AG09319 (cell line): ENCODE data around the gene PITPNC1.

Source experiments
- DNase-seq: peaks from one replicate; pipeline ENCODE4 v3.0.0-alpha.2; 2010; ENCODE audit warnings: low read depth; ENCODE audit errors: extremely low read depth
- CTCF ChIP-seq: IDR thresholded peaks from 2 replicates; pipeline ENCODE4 v1.5.1; 2011; ENCODE audit warnings: low read depth, mild to moderate bottlenecking, inconsistent platforms, low read length, moderate library complexity

PITPNC1 gene

DNA sequence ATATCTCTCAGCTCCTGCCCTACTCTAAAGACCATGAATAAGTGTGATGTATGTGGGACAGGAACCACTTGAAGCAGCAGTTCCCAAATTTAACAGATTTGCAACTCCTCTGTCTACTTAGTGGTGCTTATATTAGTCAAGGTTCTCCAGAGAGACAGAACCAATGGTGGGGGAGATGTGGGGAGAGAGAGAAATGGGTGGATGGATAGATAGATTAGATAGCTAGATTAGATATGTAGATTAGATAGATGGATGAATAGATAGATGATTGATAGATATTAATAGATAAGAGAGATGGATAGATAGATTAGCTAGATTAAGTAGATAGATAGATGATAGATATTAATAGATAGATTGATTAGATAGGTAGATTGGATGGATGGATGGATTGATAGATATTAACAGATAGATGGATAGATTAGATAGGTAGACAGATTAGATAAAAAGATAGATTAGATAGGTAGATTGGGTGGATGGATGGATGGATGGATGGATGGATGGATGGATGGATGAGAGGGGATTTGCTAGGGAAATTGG, 186.7 kb downstream of the PITPNC1 start:
- TF ChIP-seq CTCF, result no peak
- DNase-seq, result no peak

- TF ChIP-seq CTCF, result no peak
- no peak for DNase-seq
Measured at GRCh38 chr17:67565068-67565467, 188.0 kb downstream of the PITPNC1 start.

DNA sequence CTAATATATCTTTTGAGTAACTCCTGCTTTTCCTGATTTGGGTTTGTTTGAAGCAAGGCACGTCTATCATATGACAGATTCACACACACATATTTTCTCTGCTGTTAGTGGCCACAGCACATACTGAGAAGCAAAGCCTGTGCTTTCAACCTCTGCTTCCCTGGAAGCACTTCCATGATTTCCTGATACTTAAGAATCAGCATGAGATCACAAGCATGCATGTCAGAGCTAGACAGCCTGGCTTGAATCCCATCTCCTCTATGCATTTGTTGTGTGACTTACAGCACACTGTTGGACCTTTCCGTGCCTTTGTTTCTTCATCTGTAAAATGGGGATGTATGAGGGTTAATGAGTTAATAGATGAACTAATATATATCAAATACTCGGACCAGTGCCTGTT, 189.6 kb downstream of the PITPNC1 start:
- TF ChIP-seq CTCF, result no peak

GRCh38 chr17:67569015-67569451, 192.0 kb downstream of the PITPNC1 start:
- no peak for TF ChIP-seq CTCF
- DNase-seq, result no peak

More for the DNA sequence above, 189.6 kb downstream of the PITPNC1 start:
- no peak for DNase-seq

DNA sequence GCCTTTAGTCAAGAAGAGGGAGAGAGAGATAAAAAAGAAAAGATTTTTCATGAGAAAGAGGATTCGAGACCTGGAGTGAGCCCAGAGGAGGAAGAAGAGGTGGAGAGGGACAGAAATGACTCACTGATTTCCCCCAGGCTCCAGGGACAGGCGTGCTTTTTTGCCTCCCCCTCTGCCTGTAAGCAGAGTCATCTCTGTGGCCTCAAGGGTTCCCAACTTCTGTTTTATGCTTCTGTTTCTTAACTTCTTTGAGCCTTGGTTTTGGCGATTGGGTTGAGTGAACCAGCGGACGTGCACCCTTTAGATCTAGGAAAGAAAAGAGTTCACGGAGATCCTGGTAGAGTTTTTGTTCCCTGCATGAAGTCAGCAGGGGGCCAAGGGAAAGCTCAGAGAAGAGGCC, 192.8 kb downstream of the PITPNC1 start:
- DNase-seq, result no peak
- no peak for TF ChIP-seq CTCF

- no peak for TF ChIP-seq CTCF
- no peak for DNase-seq
Measured at GRCh38 chr17:67570797-67571196, 193.7 kb downstream of the PITPNC1 start.

- TF ChIP-seq CTCF, result no peak
- no peak for DNase-seq
Measured at GRCh38 chr17:67571478-67571877, 194.4 kb downstream of the PITPNC1 start.
